Transverse colon (tissue), 3 donors: Measurements from ENCODE around the gene AQP5.

Source experiments
- POLR2A ChIP-seq: fragments of 450-650 bp; IDR thresholded peaks from one replicate; pipeline ENCODE4 v1.6.1; 2016; ENCODE audit warnings: antibody characterized with exemption, mild to moderate bottlenecking, moderate library complexity
- TF ChIP-seq, protein P1 (sequence below), 5 experiments: fragments of 200-600 bp in 3 of 5; fragments of 450-650 bp in 2 of 5; sonication (generic) in 3 of 5; IDR thresholded peaks; 1 replicate in 2 of 5; 2 replicates in 3 of 5; pipeline ENCODE4 v1.5.1; 2016 to 2017; ENCODE audit warnings: antibody characterized with exemption in 5 of 5, inconsistent platforms in 3 of 5, mild to moderate bottlenecking in 2 of 5, moderate library complexity in 1 of 5

DNA sequence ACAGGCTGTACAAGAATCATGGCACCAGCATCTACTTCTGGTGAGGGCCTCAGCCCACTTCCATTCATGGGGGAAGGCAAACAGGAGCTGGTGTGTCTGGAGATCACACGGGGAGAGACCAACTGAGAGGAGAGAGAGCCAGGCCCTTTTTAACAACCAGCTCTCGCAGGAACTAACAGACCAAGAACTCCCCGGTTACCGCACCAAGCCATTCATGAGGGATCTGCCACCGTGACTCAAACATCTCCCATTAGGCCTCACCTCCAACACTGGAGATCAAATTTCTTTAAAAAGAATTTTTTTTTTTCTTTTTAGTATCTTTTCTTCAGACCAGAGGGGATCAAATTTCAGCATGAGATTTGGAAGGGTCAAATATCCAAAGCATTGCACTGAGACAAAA, 27.9 kb upstream of the AQP5 start:
- TF ChIP-seq, protein P1, sequence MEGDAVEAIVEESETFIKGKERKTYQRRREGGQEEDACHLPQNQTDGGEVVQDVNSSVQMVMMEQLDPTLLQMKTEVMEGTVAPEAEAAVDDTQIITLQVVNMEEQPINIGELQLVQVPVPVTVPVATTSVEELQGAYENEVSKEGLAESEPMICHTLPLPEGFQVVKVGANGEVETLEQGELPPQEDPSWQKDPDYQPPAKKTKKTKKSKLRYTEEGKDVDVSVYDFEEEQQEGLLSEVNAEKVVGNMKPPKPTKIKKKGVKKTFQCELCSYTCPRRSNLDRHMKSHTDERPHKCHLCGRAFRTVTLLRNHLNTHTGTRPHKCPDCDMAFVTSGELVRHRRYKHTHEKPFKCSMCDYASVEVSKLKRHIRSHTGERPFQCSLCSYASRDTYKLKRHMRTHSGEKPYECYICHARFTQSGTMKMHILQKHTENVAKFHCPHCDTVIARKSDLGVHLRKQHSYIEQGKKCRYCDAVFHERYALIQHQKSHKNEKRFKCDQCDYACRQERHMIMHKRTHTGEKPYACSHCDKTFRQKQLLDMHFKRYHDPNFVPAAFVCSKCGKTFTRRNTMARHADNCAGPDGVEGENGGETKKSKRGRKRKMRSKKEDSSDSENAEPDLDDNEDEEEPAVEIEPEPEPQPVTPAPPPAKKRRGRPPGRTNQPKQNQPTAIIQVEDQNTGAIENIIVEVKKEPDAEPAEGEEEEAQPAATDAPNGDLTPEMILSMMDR (IDR thresholded peaks at IDR 0.05), result no peak
- TF ChIP-seq POLR2A, result no peak
